DND-41 (cell line): ENCODE results near the gene ALDH1A1.

Experiments used
- EZH2 ChIP-seq: IDR thresholded peaks from 3 replicates; pipeline ENCODE4 v1.6.1; 2012; ENCODE audit warnings: borderline replicate concordance, low read depth, mild to moderate bottlenecking, moderate library complexity, low read length, inconsistent platforms; ENCODE audit not compliant: severe bottlenecking
- TF ChIP-seq, protein P1 (sequence below): IDR thresholded peaks from 2 replicates; pipeline ENCODE4 v1.5.1; 2012; ENCODE audit warnings: borderline replicate concordance, low read length, moderate library complexity, mild to moderate bottlenecking; ENCODE audit not compliant: poor library complexity, severe bottlenecking; ENCODE audit errors: extremely low read depth

GRCh38 chr9:72949244-72949582 lies 3.6 kb downstream of the ALDH1A1 start:
- TF ChIP-seq, protein P1, sequence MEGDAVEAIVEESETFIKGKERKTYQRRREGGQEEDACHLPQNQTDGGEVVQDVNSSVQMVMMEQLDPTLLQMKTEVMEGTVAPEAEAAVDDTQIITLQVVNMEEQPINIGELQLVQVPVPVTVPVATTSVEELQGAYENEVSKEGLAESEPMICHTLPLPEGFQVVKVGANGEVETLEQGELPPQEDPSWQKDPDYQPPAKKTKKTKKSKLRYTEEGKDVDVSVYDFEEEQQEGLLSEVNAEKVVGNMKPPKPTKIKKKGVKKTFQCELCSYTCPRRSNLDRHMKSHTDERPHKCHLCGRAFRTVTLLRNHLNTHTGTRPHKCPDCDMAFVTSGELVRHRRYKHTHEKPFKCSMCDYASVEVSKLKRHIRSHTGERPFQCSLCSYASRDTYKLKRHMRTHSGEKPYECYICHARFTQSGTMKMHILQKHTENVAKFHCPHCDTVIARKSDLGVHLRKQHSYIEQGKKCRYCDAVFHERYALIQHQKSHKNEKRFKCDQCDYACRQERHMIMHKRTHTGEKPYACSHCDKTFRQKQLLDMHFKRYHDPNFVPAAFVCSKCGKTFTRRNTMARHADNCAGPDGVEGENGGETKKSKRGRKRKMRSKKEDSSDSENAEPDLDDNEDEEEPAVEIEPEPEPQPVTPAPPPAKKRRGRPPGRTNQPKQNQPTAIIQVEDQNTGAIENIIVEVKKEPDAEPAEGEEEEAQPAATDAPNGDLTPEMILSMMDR = no peak
- no peak for TF ChIP-seq EZH2
